NOMO-1 treated with dmso at 0.1 percent for 144 hours (cell line): ENCODE data around the gene CRYAA.
"Not testable (repeated sequence)": the region's sequence is repeated elsewhere in the genome, so short reads cannot be mapped to it uniquely, and the experiment has no call there.

Experiments used
- DNase-seq: peaks from one replicate; lab custom pipeline; 2025; ENCODE audit not compliant: unreplicated experiment; lab: John Stamatoyannopoulos, UW

CRYAA gene

DNA sequence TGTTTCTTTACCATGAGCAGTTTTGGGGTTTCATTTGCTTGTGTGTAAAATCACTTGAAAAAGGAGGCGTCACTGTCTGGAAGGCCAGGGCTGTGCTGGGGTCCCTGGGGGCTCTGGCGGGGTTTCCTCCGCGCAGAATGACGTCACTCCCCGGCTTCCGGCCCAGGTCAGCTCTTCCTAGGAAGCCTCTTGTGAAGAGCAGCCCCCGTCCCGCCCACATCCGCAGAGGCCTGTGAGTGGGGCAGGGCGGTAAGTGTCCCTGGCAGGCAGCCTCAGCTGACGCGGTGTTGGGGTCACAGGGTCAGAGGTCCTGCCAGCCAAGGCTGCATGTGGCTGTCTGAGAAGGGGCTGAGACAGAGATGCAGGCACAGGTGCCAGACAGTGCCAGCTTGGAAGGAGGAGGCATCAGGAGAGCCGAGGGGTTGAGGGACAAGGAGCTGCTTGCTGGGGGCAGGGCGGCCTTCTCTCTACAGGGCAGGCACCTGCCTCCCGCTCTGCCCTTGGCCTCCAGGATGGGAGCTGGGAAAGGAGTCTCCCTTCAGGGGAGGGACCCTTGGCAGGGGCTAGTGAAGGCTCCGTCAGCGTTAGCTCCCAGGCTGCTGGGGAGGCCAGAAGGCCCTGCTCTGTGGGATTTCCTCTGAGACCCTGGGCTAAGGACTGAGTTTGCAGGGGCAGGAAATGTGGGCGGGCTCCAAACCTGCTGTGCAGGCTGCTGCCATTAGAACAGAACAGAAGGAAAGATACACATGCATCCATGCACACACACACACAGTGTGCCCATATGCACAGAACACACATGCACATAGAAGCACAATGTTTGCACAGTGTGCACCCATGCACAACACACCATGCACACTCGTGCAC, 8.5 kb downstream of the CRYAA start:
- not testable (repeated sequence) for DNase-seq

DNA sequence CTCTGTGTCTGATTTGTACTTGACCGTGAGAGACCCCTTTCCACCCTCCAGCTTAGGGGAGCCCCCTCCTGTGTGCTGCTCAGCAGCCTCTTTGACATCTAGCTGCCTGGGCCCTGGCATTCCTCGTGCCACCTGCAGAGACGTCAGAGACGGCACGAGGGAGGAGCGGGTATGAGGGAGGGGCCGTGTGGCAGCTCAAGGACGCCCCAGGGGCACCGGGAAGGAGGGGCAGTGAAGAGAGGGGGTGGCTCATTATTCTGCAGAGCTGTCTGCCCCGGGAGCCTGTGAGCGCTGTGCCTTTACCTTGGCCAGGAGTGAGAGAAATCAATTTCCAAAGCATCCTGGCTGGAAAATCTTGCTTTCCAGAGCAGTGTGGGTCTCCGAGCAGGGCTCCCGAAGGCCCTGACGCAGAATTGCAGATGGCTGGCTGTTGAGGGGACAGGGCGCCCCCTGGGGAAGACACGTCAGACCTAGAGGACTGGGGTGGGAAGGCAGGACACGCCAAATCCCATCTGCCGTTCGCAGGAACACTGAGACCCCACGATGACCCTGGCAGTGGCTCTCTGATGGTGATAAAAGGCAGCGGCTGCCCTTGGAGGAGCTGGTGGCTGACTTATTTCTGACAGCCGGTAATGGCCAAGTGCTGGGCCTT, 9.5 kb downstream of the CRYAA start:
- not testable (repeated sequence) for DNase-seq

- DNase-seq = not testable (repeated sequence)
These were observed 12.2 kb downstream of the CRYAA start for GRCh38 chr21:43181033-43181432.

DNA sequence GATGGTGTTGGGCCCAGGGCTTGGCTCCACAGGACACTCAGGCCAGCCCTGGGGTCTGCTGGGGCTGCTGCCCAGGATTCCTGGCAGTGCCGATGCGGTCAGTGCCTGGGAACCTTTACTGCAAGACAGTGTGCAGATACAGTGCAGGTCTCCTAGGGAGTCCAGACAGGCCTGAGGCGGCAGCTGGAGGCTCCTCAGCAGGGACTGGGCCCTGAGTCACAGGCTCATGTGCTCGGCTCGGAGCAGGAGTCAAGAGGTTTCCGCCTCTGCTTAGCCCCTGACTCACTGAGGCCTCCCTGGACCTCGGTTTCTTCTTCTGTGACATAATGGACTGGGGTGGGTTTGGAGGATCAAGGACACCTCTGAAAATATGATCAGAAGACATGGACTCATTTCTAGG, 18.5 kb downstream of the CRYAA start:
- not testable (repeated sequence) for DNase-seq

DNA sequence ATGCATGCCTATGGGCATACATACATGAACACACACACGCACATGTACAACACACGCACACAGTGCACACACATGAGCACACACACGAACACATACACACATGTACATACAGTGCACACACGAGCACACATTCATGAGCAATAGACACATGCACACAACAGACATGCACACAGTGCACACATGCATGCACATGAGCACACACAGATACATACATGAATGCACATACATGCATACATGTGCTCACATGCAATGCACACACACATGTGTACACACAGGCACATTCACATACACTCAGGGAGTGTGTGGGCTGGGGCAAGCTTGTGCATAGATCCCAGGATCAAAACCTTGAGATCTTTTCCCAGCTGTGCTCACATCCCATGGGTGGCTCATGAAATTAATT, 18.9 kb downstream of the CRYAA start:
- no peak for DNase-seq

DNA sequence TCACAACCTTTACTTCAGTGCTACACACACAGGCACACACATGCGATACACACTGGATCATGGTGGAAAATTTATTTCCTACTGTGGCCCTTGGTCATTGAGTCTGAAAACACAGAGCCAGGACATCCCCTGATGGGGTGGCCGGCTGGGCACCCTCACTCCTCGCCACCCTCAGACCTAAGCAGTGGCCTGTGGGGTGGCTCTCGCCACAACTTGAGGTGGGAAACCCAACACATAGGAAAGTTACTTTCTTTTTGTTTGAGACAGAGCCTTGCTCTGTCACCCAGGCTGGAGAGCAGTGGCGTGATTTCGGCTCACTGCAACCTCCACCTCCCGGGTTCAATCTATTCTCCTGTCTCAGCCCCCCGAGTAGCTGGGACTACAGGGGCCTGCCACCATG, 19.4 kb downstream of the CRYAA start:
- no peak for DNase-seq

DNA sequence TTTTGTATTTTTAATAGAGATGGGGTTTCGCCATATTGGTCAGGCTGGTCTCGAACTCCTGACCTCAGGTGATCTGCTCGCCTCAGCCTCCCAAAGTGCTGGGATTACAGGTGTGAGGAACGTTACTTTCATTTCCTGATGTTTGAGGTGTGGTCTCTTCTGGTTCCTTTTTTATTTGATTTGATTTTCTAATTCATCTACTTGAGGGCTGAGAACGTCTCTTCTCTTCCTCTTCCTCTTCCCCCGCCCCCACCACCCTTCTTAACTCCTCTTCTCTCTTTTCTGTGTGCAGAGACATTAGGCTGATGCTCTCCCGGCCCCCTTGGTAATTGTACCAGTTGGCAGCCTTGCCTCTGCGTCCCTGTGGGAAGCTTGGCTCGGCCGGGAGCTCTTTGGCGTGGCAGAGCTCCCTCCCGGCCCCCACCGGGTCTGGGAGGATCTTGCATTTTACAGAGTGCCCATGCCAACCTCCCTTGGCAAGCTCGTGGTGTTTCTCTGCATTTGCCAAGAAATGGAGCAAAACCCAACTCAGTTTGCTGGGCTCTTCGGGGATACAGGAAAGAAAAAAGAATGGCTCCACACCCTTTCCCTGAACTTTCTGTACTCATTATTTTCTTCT, 19.9 kb downstream of the CRYAA start:
- no peak for DNase-seq

GRCh38 chr21:43189936-43190335, 21.1 kb downstream of the CRYAA start:
- no peak for DNase-seq

DNA sequence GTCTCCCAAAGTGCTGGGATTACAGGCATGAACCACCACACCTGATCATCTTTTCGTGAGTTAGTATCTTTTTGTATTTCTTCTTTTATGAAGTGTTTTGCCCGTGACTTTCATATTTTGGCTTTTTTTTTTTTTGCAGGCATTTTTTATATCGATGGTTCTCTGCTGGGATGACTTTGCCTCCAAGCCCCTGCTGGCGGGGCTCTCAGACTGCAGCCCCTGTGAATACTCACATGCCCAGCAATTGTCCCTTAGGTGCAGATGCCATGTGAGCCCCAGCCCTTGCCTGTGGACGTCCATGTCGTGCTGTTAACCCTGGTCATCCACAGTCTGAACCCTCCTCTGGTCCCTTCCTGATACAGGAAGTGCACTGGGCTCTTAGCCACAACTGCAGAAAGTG, 21.7 kb downstream of the CRYAA start:
- no peak for DNase-seq

DNA sequence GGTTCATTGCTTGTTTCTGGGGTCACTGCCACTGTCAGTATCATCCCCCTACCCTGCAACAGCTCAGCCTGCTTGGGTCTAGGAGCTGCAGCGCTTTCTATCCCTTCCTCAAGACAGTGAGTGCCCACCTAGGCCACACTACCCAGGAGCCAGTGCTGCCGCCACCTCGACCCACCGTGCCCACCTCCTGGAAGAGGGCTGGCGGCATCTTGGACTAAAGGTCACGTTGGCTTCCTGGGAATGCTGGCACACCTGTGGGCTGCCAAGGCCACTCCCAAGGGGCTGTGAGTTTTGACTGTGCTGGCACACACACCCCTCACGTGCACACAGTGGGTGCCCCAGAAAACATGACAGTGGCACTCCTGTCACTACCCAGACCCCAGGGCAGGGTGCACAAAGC, 22.1 kb downstream of the CRYAA start:
- DNase-seq = no peak

DNA sequence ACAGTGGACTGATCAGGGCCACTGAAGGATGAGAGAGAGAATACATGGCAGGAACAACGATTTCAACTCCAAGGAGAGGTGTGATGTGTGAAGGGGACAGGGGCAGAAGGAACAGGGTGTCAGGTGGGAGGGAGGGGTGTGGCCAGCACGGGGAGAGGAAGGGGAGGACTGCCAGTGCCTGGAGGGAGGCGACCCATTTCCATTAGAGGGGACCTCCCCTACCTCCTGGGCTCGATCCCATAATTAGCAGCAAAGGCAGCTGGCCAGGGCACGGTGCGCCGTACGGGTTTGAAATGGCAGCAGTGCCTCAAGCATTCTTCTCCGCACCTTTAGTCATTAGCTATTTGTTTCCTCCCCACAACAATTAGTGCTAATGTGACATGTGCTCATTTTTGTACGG, 22.7 kb downstream of the CRYAA start:
- no peak for DNase-seq

- DNase-seq = no peak
These were observed 23.2 kb downstream of the CRYAA start for GRCh38 chr21:43191971-43192370.

GRCh38 chr21:43192501-43193081, 23.8 kb downstream of the CRYAA start:
- no peak for DNase-seq

- no peak for DNase-seq
These were observed 24.4 kb downstream of the CRYAA start for GRCh38 chr21:43193088-43193650.

- no peak for DNase-seq
These were observed 25.0 kb downstream of the CRYAA start for GRCh38 chr21:43193651-43194302.

DNA sequence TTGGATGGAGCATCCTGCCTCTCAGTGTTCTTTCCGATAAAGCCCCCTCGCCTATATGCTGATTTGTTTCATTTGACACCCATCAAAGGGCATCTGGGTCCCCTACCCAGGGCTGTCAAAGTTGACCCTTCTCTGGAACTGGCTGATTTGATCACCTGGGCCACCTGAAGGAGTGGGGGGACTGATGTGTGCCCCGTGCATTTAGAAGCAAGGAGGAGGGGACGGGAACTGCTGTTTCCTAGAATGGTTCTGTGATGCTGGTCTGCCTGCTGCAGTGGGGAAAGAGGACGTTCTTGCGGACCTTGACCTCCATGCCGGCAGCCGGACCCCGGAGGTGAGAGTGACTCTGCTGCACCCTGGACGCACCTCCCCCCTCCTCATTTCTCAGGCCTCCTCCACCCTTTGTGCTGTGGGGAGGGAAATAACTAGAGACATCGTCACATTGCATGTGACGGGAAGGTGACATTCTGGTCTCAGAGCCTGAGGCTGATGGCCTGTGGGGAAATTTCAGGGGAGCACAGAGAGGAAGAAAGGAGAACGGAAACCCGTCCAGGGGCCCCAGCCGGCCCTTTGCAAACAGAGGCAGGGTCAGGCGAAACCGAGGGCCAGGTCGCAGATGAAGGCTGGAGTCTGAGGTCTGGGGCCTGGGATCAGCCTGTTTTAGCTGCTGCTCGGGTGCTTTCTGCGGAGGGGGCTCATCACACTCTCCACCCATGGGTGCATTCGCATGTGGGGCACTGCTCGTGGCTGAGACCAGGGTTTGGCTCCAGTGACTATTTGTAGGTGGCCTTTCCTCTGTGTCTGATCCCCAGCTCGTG, 25.7 kb downstream of the CRYAA start:
- no peak for DNase-seq

DNA sequence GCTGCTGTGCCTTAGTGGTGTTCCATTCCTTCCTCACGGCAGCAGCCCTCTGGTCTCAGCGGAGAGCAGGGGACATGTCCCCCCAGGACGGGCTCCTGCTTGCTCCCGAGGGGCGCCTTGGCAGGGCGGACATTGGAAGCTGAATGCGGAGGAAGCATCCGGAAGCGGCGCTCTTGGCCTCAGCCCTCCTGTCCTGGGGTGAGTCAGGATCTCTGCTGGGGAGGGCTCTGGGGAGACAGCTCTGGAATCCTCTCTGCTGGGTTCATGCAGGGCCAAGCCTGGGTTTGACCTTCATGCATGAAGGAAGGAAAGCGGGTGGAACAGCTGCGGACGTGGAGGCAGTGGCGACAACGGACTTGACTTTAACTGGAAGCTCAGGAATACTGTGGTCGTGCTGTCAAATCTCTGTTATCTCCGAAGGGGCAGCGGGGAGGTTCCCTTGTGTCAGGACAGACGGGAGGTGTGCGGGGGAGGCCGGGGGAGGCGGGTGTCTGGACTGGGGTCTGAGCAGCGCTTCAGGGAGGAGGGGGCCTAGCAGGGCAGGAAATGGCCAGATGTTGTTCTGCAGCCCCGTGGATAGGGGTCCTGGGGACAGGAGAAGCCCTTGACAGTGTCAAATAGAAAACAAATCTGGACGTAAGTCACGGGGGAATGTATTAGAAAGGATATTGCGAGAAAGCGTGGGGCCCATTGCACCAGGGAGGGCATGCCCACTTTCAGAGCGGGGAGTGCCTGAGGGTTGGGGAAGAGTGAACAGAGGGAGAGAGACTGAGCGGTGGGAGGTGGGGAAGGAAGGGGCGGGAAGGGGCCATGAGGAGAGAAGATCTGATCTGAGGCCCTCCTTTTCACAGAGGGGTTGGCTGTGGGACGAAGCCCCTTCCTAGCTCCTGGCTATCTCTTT, 26.6 kb downstream of the CRYAA start:
- DNase-seq = no peak

- DNase-seq = no peak
These were observed 28.0 kb downstream of the CRYAA start for GRCh38 chr21:43196826-43197225.

- no peak for DNase-seq
These were observed 29.6 kb downstream of the CRYAA start for GRCh38 chr21:43198376-43198775.
